Jurkat, Clone E6-1 (cell line): ENCODE results near the gene HOXB3.
"Not testable (repeated sequence)": the region's sequence is repeated elsewhere in the genome, so short reads cannot be mapped to it uniquely, and the experiment has no call there.

ENCODE experiments used
- DNase-seq: peaks from one replicate; pipeline ENCODE4 v3.0.0-alpha.2; 2011; ENCODE audit warnings: low read depth, low spot score
- H3K4me3 ChIP-seq: 2 replicates; pipeline ENCODE4 v1.5.1; 2011; ENCODE audit warnings: mild to moderate bottlenecking, low read length, control low read depth, moderate library complexity

Gene HOXB3

DNA sequence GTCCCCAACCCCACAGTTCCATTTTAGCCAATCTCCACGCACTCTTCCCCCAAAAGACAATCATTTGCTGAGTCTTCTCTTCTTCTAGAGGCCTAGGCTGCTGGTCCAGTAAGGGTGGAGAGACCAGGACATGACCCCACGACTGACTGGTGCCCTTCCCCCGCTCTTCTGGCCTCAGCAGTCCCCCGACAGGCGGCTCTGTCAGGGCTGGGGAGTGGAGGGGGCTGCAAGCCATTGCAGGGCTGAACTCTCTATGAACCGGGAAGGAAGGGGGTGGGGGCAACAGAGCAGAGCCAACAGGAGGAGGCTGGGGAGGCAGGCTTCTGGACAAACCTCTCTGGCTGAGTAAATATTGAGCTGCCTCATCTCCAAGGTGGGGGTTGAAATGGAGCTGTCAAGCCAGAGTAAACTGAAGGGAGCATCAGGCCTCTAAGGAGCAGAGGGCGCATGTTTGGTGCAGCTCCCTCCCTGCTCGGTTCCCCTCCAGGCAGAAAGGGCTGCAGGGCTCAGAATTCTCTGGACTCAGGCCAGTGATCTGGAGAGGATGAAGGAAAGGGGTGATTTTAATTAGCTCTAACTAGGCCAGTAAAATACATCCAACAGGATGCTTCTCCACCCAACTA lies 67.9 kb downstream of the HOXB3 start:
- no peak overlapping the region for H3K4me3 ChIP-seq

GRCh38 chr17:48520631-48521079 lies 69.4 kb downstream of the HOXB3 start:
- H3K4me3 ChIP-seq = no peak overlapping the region
- DNase-seq = no peak

More for the DNA sequence above, 67.9 kb downstream of the HOXB3 start:
- DNase-seq = no peak

DNA sequence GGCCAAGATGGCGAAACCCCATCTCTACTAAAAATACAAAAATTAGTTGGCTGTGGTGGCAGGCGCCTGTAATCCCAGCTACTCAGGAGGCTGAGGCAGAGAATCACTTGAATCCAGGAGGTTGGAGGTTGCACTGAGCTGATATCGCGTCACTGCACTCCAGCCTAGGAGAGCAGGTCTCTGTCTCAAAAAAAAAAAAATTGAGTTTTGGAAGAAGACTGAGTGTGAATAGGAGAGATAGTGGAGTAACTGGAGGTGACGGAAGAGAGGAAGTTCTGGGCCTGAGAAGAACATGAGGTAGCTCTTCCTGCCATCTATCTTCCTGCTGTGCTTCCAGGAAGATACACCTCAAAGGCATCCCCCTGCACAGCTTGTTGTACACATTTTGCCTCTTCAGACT lies 70.6 kb downstream of the HOXB3 start:
- H3K4me3 ChIP-seq = no peak overlapping the region
- no peak for DNase-seq

DNA sequence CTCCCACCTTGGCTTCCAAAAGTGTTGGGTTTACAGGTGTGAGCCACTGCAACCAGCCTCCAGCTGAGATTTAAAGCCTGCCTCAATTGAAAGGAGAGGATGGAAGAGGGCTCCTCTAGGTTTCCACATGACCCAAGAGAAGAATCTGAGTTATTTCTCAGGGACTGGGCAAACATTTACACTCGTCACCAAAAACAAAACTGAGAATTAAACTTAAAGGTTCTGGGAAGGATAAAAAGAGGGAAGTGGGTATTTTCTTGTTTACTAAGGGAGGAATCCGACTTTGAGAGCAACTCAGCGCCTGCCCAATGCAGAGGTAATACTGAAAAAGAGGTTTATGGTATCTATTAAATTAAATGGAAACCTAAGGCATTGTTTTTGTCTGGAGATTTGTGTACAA lies 72.6 kb downstream of the HOXB3 start:
- H3K4me3 ChIP-seq = no peak overlapping the region
- no peak for DNase-seq

- DNase-seq = no peak
- H3K4me3 ChIP-seq = no peak overlapping the region
Measured at GRCh38 chr17:48515925-48516900, 73.8 kb downstream of the HOXB3 start.

- no peak overlapping the region for H3K4me3 ChIP-seq
- no peak for DNase-seq
Measured at GRCh38 chr17:48514477-48514876, 75.6 kb downstream of the HOXB3 start.

DNA sequence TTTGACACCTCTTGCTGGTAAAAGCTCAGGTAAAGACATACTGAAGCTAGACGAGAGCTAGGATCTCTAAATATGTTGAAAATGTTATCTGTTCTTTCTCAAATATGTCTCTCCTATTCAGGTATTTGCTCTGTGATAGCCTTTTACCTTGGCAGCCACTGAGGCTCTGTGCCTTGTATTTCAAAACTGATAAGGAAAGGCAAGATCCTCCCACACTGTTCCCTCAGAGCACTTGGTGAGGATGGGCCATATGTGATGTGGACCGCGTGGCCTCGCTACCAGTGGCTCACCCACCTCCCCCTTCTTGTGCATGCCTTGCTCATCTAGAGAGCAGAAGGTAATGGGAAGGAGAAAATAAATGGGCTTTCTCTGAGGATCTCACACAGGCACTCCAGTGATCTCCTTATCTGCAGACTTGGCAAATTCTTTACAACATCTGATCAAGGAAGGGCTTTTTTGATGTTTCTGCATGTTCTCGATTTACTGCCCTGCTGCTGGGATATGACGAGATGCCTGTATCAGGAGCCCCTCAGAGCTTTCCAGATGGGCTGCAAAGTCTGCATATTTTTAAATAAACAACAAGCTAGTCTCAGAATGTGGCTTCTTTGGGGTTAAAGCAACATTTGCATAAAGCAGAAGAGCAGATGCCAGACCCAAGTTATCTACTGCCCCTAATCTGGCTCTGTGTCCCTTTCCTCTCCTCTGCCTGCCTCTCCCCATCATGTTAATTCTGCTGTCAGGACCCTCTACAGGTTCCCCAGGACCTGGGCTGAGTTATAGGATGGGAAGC lies 76.2 kb downstream of the HOXB3 start:
- no peak overlapping the region for H3K4me3 ChIP-seq
- no peak for DNase-seq

GRCh38 chr17:48513097-48513496 lies 76.9 kb downstream of the HOXB3 start:
- DNase-seq = peak; percentile 14
- no peak overlapping the region for H3K4me3 ChIP-seq

- H3K4me3 ChIP-seq = no peak overlapping the region
- DNase-seq = no peak
Measured at GRCh38 chr17:48510761-48511604, 79.1 kb downstream of the HOXB3 start.

GRCh38 chr17:48510381-48510760 lies 79.7 kb downstream of the HOXB3 start:
- H3K4me3 ChIP-seq = no peak overlapping the region
- DNase-seq = no peak

GRCh38 chr17:48509708-48510107 lies 80.3 kb downstream of the HOXB3 start:
- not testable (repeated sequence) for H3K4me3 ChIP-seq, DNase-seq

- H3K4me3 ChIP-seq = no peak overlapping the region
- no peak for DNase-seq
Measured at GRCh38 chr17:48506246-48506645, 83.8 kb downstream of the HOXB3 start.

- no peak for DNase-seq
- H3K4me3 ChIP-seq = no peak overlapping the region
Measured at GRCh38 chr17:48505788-48506187, 84.3 kb downstream of the HOXB3 start.

DNA sequence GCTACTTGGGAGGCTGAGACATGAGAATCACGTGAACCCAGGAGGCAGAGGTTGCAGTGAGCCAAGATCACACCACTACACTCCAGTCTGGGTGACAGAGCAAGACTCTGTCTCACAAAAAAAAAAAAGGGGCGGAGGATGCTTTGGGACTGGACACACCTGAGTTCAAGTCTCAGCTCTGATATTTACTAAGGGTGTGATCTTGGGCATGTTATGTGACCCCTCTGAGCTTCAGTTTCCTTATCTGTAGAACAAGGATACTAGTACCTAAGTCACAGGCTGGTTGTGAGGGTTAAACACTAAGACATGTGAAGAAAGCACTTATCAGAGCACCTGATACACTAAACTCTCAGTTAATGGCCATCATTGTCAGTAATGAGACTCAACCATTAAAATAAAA lies 85.1 kb downstream of the HOXB3 start:
- DNase-seq = no peak
- H3K4me3 ChIP-seq = no peak overlapping the region

GRCh38 chr17:48503747-48504146 lies 86.3 kb downstream of the HOXB3 start:
- no peak overlapping the region for H3K4me3 ChIP-seq
- no peak for DNase-seq

DNA sequence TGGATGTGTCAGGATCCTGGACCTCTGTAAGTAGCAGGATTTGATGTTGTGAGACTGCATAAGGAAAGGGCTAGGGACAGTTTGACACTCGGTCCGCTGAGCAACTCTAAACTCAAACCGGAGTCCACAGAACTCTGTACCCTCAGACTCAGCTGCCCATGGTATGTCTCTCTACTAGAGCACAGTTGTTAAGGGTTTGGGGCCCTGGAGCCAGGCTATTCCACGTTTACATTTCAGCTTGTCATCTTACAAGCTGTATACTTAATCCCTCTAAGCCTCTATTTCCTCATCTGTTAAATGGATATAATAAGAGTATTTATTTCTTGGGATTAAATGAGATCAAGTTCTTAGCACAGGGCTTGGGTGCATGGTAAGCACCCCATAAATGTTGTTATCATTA lies 87.1 kb downstream of the HOXB3 start:
- DNase-seq = no peak
- H3K4me3 ChIP-seq = no peak overlapping the region

DNA sequence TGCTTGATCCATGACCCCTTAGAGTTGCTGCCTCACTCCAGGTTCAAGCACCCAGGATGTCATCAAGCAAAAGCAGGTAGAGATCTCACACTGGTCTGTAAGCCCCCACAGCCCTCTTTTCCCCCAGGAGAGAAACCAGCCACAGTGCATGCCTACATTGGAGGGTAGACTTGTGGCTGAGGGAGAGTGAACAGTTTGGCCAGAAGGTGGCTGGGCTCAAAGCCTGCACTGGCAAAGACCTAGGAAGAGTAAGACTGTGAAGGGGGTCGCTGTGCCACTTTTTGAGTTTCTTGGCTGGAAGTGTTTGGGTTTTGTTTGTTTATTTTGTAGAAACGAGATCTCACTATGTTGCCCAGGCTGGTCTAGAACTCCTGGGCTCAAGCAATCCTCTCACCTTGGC lies 87.7 kb downstream of the HOXB3 start:
- no peak for DNase-seq
- no peak overlapping the region for H3K4me3 ChIP-seq

GRCh38 chr17:48500435-48501426 lies 89.3 kb downstream of the HOXB3 start:
- no peak for DNase-seq
- H3K4me3 ChIP-seq = no peak overlapping the region
